Endodermal cell (in vitro differentiated cells): ENCODE results near the gene MPP3. TPM values are rescaled to one million over a fixed set of nuclear protein-coding genes. Genes with fewer than 3 reads are reported as not detected.

Experiments used
- DNase-seq: peaks from one replicate; pipeline ENCODE4 v3.0.0-alpha.2; 2017
- H3K27ac ChIP-seq: 2 replicates; pipeline ENCODE4 v1.5.1; 2013; ENCODE audit warnings: mild to moderate bottlenecking, low read depth, low read length, moderate library complexity
- H3K27me3 ChIP-seq: 2 replicates; pipeline ENCODE4 v1.6.1; 2013; ENCODE audit warnings: mild to moderate bottlenecking, low read length, moderate library complexity; ENCODE audit not compliant: insufficient read depth, control insufficient read depth, poor library complexity, severe bottlenecking
- H3K36me3 ChIP-seq: 2 replicates; pipeline ENCODE4 v1.7.0; 2013; ENCODE audit warnings: mild to moderate bottlenecking, low read length, moderate library complexity; ENCODE audit not compliant: control insufficient read depth, insufficient read depth
- H3K4me1 ChIP-seq: one replicate; pipeline ENCODE4 v1.7.0; 2013; ENCODE audit warnings: low read length; ENCODE audit not compliant: control insufficient read depth, insufficient read depth
- H3K4me3 ChIP-seq: 2 replicates; pipeline ENCODE4 v1.5.1; 2013; ENCODE audit warnings: mild to moderate bottlenecking, low read length, moderate library complexity
- H3K9ac ChIP-seq: 2 replicates; pipeline ENCODE4 v1.6.1; 2013; ENCODE audit warnings: mild to moderate bottlenecking, low read length, moderate library complexity; ENCODE audit not compliant: poor library complexity, severe bottlenecking; ENCODE audit errors: extremely low read depth
- H3K9me3 ChIP-seq: 2 replicates; pipeline ENCODE4 v1.6.1; 2013; ENCODE audit warnings: mild to moderate bottlenecking, low read length, moderate library complexity; ENCODE audit not compliant: control insufficient read depth
- H3K27ac Mint-ChIP-seq: 2 replicates; pipeline ENCODE4 v1.8.0; 2020; ENCODE audit warnings: mixed read lengths
- H3K27me3 Mint-ChIP-seq: 2 replicates; pipeline ENCODE4 v1.8.0; 2021; ENCODE audit warnings: mild to moderate bottlenecking, mixed read lengths; ENCODE audit not compliant: insufficient read depth
- H3K36me3 Mint-ChIP-seq: 2 replicates; pipeline ENCODE4 v1.8.0; 2020; ENCODE audit warnings: low read depth, mixed read lengths
- H3K4me1 Mint-ChIP-seq: 2 replicates; pipeline ENCODE4 v1.8.0; 2020; ENCODE audit warnings: mixed read lengths
- H3K4me3 Mint-ChIP-seq: 2 replicates; pipeline ENCODE4 v1.8.0; 2020; ENCODE audit warnings: mild to moderate bottlenecking, moderate library complexity, mixed read lengths
- H3K9me3 Mint-ChIP-seq: 2 replicates; pipeline ENCODE4 v1.8.0; 2020; ENCODE audit warnings: mild to moderate bottlenecking, mixed read lengths
- WGBS, 2 experiments: methylation state at CpG; one replicate each; pipeline versions ENCODE4 v1.1.5 to v1.1.7; 2013; ENCODE audit warnings: missing lambda C conversion rate in 2 of 2, mixed read lengths in 1 of 2; ENCODE audit not compliant: insufficient coverage in 1 of 2, insufficient read length in 1 of 2; 5-methylcytosine and 5-hydroxymethylcytosine counted together
- total RNA-seq, 2 donors: library from RNA; stranded (reverse); fragmentation: NEBNext Ultra II Directional in 1 of 2; extraction: Animal tissue kit (Norgen Biotek cat#: 25700) in 1 of 2; gene quantifications; 2 replicates in 1 of 2; 3 replicates in 1 of 2; pipeline ENCODE4 v1.2.1, GENCODE V29; 2021
- TF ChIP-seq, protein P1 (sequence below): fragments of 200-600 bp; sonication (generic); conservative IDR thresholded peaks from 2 replicates; pipeline ENCODE4 v1.5.0; 2021; ENCODE audit warnings: antibody characterized with exemption, mild to moderate bottlenecking

MPP3 gene
- total RNA-seq, 2 donors from 2014 or later, result 5.8 to 6.8 TPM

GRCh38 chr17:43767053-43767712 lies 65.8 kb downstream of the MPP3 start:
- H3K9ac ChIP-seq, result no peak overlapping the region
- Mint-ChIP-seq H3K36me3 (peaks cover 32% of the 10 kb centered on the region), H3K4me1 (peaks cover 2% of the 10 kb centered on the region), H3K9me3 (no peaks in the 10 kb centered on the region), H3K27me3 (no peaks in the 10 kb centered on the region), H3K4me3 (no peak overlapping the region), H3K27ac (no peak overlapping the region)
- no peaks in the 10 kb centered on the region for H3K27me3 ChIP-seq
- H3K4me1 ChIP-seq, result no peaks in the 10 kb centered on the region
- 93 to 96% methylated on average over 6 of the region's 6 CpGs for WGBS, 2 experiments
- peaks cover 32% of the 10 kb centered on the region for H3K36me3 ChIP-seq
- no peak overlapping the region for H3K27ac ChIP-seq
- no peak for DNase-seq
- TF ChIP-seq, protein P1, sequence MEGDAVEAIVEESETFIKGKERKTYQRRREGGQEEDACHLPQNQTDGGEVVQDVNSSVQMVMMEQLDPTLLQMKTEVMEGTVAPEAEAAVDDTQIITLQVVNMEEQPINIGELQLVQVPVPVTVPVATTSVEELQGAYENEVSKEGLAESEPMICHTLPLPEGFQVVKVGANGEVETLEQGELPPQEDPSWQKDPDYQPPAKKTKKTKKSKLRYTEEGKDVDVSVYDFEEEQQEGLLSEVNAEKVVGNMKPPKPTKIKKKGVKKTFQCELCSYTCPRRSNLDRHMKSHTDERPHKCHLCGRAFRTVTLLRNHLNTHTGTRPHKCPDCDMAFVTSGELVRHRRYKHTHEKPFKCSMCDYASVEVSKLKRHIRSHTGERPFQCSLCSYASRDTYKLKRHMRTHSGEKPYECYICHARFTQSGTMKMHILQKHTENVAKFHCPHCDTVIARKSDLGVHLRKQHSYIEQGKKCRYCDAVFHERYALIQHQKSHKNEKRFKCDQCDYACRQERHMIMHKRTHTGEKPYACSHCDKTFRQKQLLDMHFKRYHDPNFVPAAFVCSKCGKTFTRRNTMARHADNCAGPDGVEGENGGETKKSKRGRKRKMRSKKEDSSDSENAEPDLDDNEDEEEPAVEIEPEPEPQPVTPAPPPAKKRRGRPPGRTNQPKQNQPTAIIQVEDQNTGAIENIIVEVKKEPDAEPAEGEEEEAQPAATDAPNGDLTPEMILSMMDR, result no peak
- no peaks in the 10 kb centered on the region for H3K9me3 ChIP-seq
- no peak overlapping the region for H3K4me3 ChIP-seq

DNA sequence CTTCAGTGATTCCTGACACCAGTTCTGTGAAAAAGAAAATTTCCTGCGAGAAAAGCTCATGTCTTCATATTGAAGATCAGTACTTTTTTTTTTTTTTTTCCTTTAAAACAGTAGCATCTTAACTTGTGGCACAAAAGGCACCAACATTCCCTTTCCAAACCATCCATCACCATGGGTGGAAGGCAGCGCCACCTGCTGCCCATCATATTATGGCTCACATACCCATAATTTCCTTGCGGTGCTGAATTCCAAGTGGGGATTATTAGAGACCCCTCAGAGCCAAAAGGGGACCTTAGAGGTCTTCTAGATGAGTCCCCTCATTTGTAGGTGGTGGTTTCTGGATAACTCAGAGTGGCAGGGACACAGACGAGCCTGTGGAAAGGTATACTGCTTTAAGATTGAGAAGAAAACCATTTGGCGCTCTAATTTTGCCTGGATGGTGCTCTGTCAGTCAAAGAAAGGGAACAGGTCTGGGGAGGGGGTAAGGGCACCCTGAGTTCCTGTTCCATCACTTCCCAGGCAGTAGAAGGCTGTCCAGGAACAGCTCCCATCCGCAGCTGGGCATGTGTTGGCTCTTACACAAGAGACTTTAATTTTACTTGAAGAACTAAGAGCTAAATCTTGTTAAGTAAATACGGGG lies 66.4 kb downstream of the MPP3 start:
- H3K4me1 ChIP-seq, result no peaks in the 10 kb centered on the region
- H3K36me3 Mint-ChIP-seq, result peaks cover 27% of the 10 kb centered on the region
- H3K27ac ChIP-seq, result no peak overlapping the region
- no peaks in the 10 kb centered on the region for H3K27me3 ChIP-seq
- TF ChIP-seq, protein P1, result peak; percentile 86
- DNase-seq, result peak; percentile 90
- H3K4me3 ChIP-seq, result no peak overlapping the region
- no peaks in the 10 kb centered on the region for H3K9me3 Mint-ChIP-seq
- H3K27me3 Mint-ChIP-seq, result no peaks in the 10 kb centered on the region
- H3K36me3 ChIP-seq, result peaks cover 25% of the 10 kb centered on the region
- 50 to 52% methylated on average over 7 of the region's 7 CpGs for WGBS, 2 experiments
- no peaks in the 10 kb centered on the region for H3K4me1 Mint-ChIP-seq
- no peak overlapping the region for H3K4me3 Mint-ChIP-seq
- no peaks in the 10 kb centered on the region for H3K9me3 ChIP-seq
- no peak overlapping the region for H3K27ac Mint-ChIP-seq
- H3K9ac ChIP-seq, result no peak overlapping the region

DNA sequence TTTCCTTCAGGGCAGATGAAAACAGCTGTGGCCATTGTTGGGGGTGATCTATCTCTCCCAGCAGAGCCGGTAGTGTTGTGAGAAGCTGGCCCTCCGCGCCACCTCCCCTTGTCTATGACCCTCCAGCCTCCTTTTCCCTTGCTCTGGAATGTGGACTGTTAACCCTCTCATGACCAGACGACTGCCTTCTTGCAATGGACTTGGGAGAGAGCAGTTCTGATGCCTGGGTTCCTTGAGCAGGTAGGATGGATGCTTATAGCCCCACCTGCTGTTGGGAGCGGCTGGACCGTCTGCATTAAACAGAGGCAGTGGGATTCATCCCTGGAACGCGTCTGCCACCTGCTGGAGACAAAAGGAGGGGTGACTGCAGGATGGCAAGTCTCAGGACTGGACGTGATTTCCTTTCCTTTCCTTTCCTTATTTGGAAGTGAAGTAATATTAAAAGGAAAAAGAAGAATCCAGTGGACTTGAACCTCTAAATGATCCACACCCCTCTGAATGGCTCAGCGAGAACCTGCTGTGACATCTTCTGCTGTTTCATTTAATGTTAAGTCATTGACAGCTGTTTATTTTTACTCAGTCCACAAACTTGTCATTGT lies 72.6 kb downstream of the MPP3 start:
- no peaks in the 10 kb centered on the region for H3K36me3 Mint-ChIP-seq
- H3K9me3 Mint-ChIP-seq, result no peaks in the 10 kb centered on the region
- WGBS, 2 experiments, result 0 to 2% methylated on average over 3 to 10 of the region's 10 CpGs
- no peaks in the 10 kb centered on the region for H3K9me3 ChIP-seq
- H3K4me3 Mint-ChIP-seq, result peak overlapping the region; percentile 10
- DNase-seq, result peak; percentile 100
- no peak overlapping the region for H3K4me3 ChIP-seq
- peaks cover 10% of the 10 kb centered on the region for H3K4me1 Mint-ChIP-seq
- no peak overlapping the region for H3K27ac ChIP-seq
- H3K4me1 ChIP-seq, result no peaks in the 10 kb centered on the region
- peaks cover 5% of the 10 kb centered on the region for H3K27me3 ChIP-seq
- H3K27ac Mint-ChIP-seq, result peak overlapping the region; percentile 80
- no peak overlapping the region for H3K9ac ChIP-seq
- TF ChIP-seq, protein P1, result peak; percentile 100
- H3K27me3 Mint-ChIP-seq, result peaks cover 28% of the 10 kb centered on the region
- H3K36me3 ChIP-seq, result peaks cover under 1% of the 10 kb centered on the region
